DOHH2 (cell line): ENCODE results near the gene ADAMTS16.

Source experiments
- H3F3A ChIP-seq: fragments of 200-600 bp; sonication (generic), shearing (Covaris generic); 2 replicates; pipeline ENCODE4 v1.6.0; 2016; ENCODE audit warnings: antibody characterized with exemption, mild to moderate bottlenecking; ENCODE audit not compliant: control insufficient read depth, insufficient read depth
- H3K27ac ChIP-seq: fragments of 200-600 bp; sonication (generic); 2 replicates; pipeline ENCODE4 v1.5.1; 2014; ENCODE audit warnings: low read depth, mild to moderate bottlenecking, low read length, moderate library complexity
- H3K27me3 ChIP-seq: fragments of 200-600 bp; sonication (generic); 2 replicates; pipeline ENCODE4 v1.6.1; 2014; ENCODE audit warnings: mild to moderate bottlenecking, low read length, mixed read lengths; ENCODE audit not compliant: control insufficient read depth
- H3K36me3 ChIP-seq: fragments of 200-600 bp; sonication (generic); 2 replicates; pipeline ENCODE4 v1.6.1; 2014; ENCODE audit warnings: mild to moderate bottlenecking, low read length, moderate library complexity, mixed read lengths; ENCODE audit not compliant: control insufficient read depth
- H3K4me1 ChIP-seq: fragments of 200-600 bp; sonication (generic); 2 replicates; pipeline ENCODE4 v1.6.1; 2014; ENCODE audit warnings: mild to moderate bottlenecking, low read length, mixed read lengths; ENCODE audit not compliant: control insufficient read depth
- H3K4me2 ChIP-seq: fragments of 200-600 bp; sonication (generic); 2 replicates; pipeline ENCODE4 v1.6.0; 2014; ENCODE audit warnings: mild to moderate bottlenecking, low read length, moderate library complexity
- H3K4me3 ChIP-seq: fragments of 200-600 bp; sonication (generic); 2 replicates; pipeline ENCODE4 v1.5.1; 2014; ENCODE audit warnings: mild to moderate bottlenecking, low read length, mixed read lengths
- H3K79me2 ChIP-seq: fragments of 200-600 bp; sonication (generic); 2 replicates; pipeline ENCODE4 v1.6.1; 2014; ENCODE audit warnings: mild to moderate bottlenecking, low read length, mixed read lengths; ENCODE audit not compliant: control insufficient read depth
- H3K9me2 ChIP-seq: fragments of 200-600 bp; sonication (generic); replicated peaks from 2 replicates; pipeline ENCODE4 v1.6.1; 2014; ENCODE audit warnings: mild to moderate bottlenecking, low read length, mixed read lengths; ENCODE audit not compliant: control insufficient read depth
- H3K9me3 ChIP-seq: fragments of 200-600 bp; sonication (generic); 2 replicates; pipeline ENCODE4 v1.6.1; 2014; ENCODE audit warnings: antibody characterized with exemption, low read length, mixed read lengths; ENCODE audit not compliant: control insufficient read depth, insufficient read depth
- H4K20me1 ChIP-seq: fragments of 200-600 bp; sonication (generic); 2 replicates; pipeline ENCODE4 v1.6.0; 2014; ENCODE audit warnings: low read depth, mild to moderate bottlenecking, antibody characterized with exemption, low read length, moderate library complexity; ENCODE audit not compliant: control insufficient read depth, insufficient read depth
- EZH2phosphoT487 ChIP-seq: fragments of 200-600 bp; sonication (generic); IDR thresholded peaks from 2 replicates; pipeline ENCODE4 v1.6.1; 2017; ENCODE audit warnings: borderline replicate concordance, mild to moderate bottlenecking, antibody characterized with exemption, low read length, moderate library complexity, mixed read lengths
- TF ChIP-seq, protein P1 (sequence below): fragments of 200-600 bp; sonication (generic); IDR thresholded peaks from one replicate; pipeline ENCODE4 v1.5.1; 2014; ENCODE audit warnings: antibody characterized with exemption, mild to moderate bottlenecking, low read depth, low read length; ENCODE audit not compliant: poor library complexity, severe bottlenecking

Gene ADAMTS16

DNA sequence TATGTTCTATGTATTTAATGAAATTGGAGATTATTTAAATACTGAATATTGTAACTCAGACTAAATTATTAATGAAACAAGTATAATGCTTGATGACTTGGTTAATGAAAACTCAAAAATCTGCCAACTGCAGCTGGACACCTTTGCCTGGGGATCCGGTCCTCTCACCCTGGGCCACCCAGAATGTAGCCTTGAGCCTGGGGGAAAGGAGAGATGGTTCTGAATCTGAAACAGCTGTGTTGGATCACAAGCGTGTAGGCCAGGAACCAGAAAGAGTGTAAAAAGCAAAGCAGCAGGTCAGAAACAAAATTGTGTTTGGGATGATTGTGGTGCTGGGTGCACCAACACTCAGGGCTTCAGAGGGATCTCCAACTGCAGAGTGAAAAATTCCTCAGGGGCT, 38.5 kb downstream of the ADAMTS16 start:
- Histone ChIP-seq H3K36me3 (no peaks in the 10 kb centered on the region), H3K4me1 (no peaks in the 10 kb centered on the region), H3K27ac (no peak overlapping the region), H3K4me2 (no peak overlapping the region), H3K79me2 (no peaks in the 10 kb centered on the region), H3K9me2 (no peaks in the 10 kb centered on the region), H3K4me3 (no peak overlapping the region), H3F3A (no peaks in the 10 kb centered on the region), H3K27me3 (no peaks in the 10 kb centered on the region), H3K9me3 (no peaks in the 10 kb centered on the region), H4K20me1 (no peaks in the 10 kb centered on the region)
- TF ChIP-seq, protein P1, sequence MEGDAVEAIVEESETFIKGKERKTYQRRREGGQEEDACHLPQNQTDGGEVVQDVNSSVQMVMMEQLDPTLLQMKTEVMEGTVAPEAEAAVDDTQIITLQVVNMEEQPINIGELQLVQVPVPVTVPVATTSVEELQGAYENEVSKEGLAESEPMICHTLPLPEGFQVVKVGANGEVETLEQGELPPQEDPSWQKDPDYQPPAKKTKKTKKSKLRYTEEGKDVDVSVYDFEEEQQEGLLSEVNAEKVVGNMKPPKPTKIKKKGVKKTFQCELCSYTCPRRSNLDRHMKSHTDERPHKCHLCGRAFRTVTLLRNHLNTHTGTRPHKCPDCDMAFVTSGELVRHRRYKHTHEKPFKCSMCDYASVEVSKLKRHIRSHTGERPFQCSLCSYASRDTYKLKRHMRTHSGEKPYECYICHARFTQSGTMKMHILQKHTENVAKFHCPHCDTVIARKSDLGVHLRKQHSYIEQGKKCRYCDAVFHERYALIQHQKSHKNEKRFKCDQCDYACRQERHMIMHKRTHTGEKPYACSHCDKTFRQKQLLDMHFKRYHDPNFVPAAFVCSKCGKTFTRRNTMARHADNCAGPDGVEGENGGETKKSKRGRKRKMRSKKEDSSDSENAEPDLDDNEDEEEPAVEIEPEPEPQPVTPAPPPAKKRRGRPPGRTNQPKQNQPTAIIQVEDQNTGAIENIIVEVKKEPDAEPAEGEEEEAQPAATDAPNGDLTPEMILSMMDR: no peak
- no peak for TF ChIP-seq EZH2phosphoT487

DNA sequence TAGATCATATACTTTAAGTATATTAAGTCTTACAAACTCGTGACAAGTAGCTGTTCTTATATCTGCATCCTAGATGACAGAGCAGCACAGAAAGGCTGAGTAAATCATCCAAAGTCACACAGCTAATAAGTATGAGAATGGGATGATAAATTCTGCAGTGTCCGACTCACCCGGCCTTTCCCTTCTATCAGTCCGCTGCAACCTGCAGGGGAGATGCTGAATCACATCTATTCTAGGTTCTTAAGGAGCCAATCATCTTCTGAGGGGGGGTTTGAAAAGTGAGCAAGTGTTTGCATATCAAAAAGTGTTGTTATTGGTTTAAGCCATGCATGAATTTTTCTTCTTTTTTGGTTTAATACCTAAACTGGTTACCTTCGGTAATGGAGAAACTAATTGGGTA, 38.9 kb downstream of the ADAMTS16 start:
- TF ChIP-seq, protein P1: no peak
- no peak for TF ChIP-seq EZH2phosphoT487
- no peak overlapping the region for H3K4me2 ChIP-seq
- no peak overlapping the region for H3K27ac ChIP-seq
- H3K9me2 ChIP-seq: no peaks in the 10 kb centered on the region
- no peaks in the 10 kb centered on the region for H4K20me1 ChIP-seq
- H3K27me3 ChIP-seq: no peaks in the 10 kb centered on the region
- no peak overlapping the region for H3K4me3 ChIP-seq
- no peaks in the 10 kb centered on the region for H3K79me2 ChIP-seq
- no peaks in the 10 kb centered on the region for H3K4me1 ChIP-seq
- no peaks in the 10 kb centered on the region for H3K36me3 ChIP-seq
- no peaks in the 10 kb centered on the region for H3F3A ChIP-seq
- H3K9me3 ChIP-seq: no peaks in the 10 kb centered on the region

DNA sequence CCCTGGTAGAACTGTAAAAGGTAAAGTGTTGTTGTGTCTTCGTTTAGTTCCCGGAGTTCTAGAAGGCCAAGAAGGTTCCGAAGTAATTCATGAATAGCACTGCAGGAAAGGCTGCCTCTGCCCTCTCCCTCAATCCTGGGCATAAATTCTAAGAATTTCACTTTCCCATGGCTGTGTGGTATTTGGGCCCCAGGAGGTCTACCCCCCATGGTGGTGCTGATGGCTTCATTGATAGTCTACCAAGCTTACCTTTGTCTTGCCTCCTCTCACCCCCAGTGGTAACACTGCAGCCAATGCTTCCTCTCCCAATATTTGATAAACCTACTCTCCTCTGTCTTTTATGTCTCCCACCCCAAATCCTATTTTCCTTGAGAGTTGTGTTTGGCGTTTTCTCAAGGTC, 39.5 kb downstream of the ADAMTS16 start:
- no peaks in the 10 kb centered on the region for H3K27me3 ChIP-seq
- TF ChIP-seq, protein P1: no peak
- no peak for TF ChIP-seq EZH2phosphoT487
- H3K79me2 ChIP-seq: no peaks in the 10 kb centered on the region
- H4K20me1 ChIP-seq: no peaks in the 10 kb centered on the region
- H3K36me3 ChIP-seq: no peaks in the 10 kb centered on the region
- no peaks in the 10 kb centered on the region for H3K9me2 ChIP-seq
- H3F3A ChIP-seq: no peaks in the 10 kb centered on the region
- no peak overlapping the region for H3K4me2 ChIP-seq
- no peaks in the 10 kb centered on the region for H3K4me1 ChIP-seq
- H3K9me3 ChIP-seq: no peaks in the 10 kb centered on the region
- no peak overlapping the region for H3K4me3 ChIP-seq
- H3K27ac ChIP-seq: no peak overlapping the region
